Calu3 (cell line): ENCODE measurements around the gene NPAS3. TPM values are rescaled to one million over a fixed set of nuclear protein-coding genes. Genes with fewer than 3 reads are reported as not detected.

Experiments used
- BruUV-seq: library from RNA; stranded (reverse); fragments of 400-500 nt; replicated peaks from 2 replicates; lab custom pipeline; 2021; lab: Mats Ljungman, UMichigan
- CTCF ChIA-PET: fragments of 300-600 bp; sonication (Branson Sonifier 250); formaldehyde crosslinking; loops from one replicate; lab custom pipeline; 2022; ENCODE audit warnings: antibody characterized with exemption; lab: Charles Lee
- DNase-seq: peaks from one replicate; pipeline ENCODE4 v3.0.0; 2022
- H3K27ac Mint-ChIP-seq: one replicate; pipeline ENCODE4 v1.8.0; 2022; ENCODE audit warnings: mixed read lengths; ENCODE audit not compliant: unreplicated experiment
- H3K27me3 Mint-ChIP-seq: one replicate; pipeline ENCODE4 v1.8.0; 2022; ENCODE audit warnings: mixed read lengths; ENCODE audit not compliant: unreplicated experiment
- H3K36me3 Mint-ChIP-seq: one replicate; pipeline ENCODE4 v1.8.0; 2022; ENCODE audit warnings: mild to moderate bottlenecking, moderate library complexity, mixed read lengths; ENCODE audit not compliant: insufficient read depth, unreplicated experiment
- H3K4me1 Mint-ChIP-seq: one replicate; pipeline ENCODE4 v1.8.0; 2022; ENCODE audit warnings: mild to moderate bottlenecking, low read depth, mixed read lengths; ENCODE audit not compliant: unreplicated experiment
- H3K4me3 Mint-ChIP-seq: one replicate; pipeline ENCODE4 v1.8.0; 2022; ENCODE audit warnings: mild to moderate bottlenecking, low read depth, moderate library complexity, mixed read lengths; ENCODE audit not compliant: unreplicated experiment
- H3K9me3 Mint-ChIP-seq: one replicate; pipeline ENCODE4 v1.8.0; 2022; ENCODE audit warnings: low read depth, mixed read lengths; ENCODE audit not compliant: unreplicated experiment
- CTCF ChIP-seq: fragments of 200-600 bp; IDR thresholded peaks from one replicate; pipeline ENCODE4 v1.8.0; 2022; ENCODE audit warnings: antibody characterized with exemption; ENCODE audit not compliant: unreplicated experiment
- intact Hi-C: fragments of 100-400 bp; cut with micrococcal nuclease; formaldehyde crosslinking; loops from one replicate; pipeline ENCODE4 v1.10.0; 2022; ENCODE audit not compliant: unreplicated experiment
- total RNA-seq: library from RNA; stranded (reverse); gene quantifications from 2 replicates; pipeline ENCODE4 v1.2.3, GENCODE V29; 2022

The NPAS3 gene
- total RNA-seq, 1 experiment from 2014 or later, result not detected

- H3K4me1 Mint-ChIP-seq, result no peaks in the 10 kb centered on the region
- peaks cover 15% of the 10 kb centered on the region for H3K27me3 Mint-ChIP-seq
- intact Hi-C loops, result no loop called here
- no peaks in the 10 kb centered on the region for H3K36me3 Mint-ChIP-seq
- BruUV-seq, result no TSS peak
- no peak overlapping the region for H3K27ac Mint-ChIP-seq
- DNase-seq, result no peak
- CTCF ChIA-PET, result interaction anchor here (0.6 kb wide), 1 partner anchor 695 kb away, joined by 4 read pairs; no protein-coding TSS in a partner anchor
- no peaks in the 10 kb centered on the region for H3K9me3 Mint-ChIP-seq
- H3K4me3 Mint-ChIP-seq, result no peak overlapping the region
- no peak for TF ChIP-seq CTCF
Measured at GRCh38 chr14:33068040-33068439, 129.4 kb downstream of the NPAS3 start.

GRCh38 chr14:33068626-33069025 is 129.9 kb downstream of the NPAS3 start:
- no peaks in the 10 kb centered on the region for H3K4me1 Mint-ChIP-seq
- no TSS peak for BruUV-seq
- TF ChIP-seq CTCF, result no peak
- no peak overlapping the region for H3K27ac Mint-ChIP-seq
- CTCF ChIA-PET, result no interaction called here
- DNase-seq, result no peak
- H3K27me3 Mint-ChIP-seq, result peaks cover 15% of the 10 kb centered on the region
- H3K36me3 Mint-ChIP-seq, result no peaks in the 10 kb centered on the region
- no peak overlapping the region for H3K4me3 Mint-ChIP-seq
- intact Hi-C loops, result no loop called here
- H3K9me3 Mint-ChIP-seq, result no peaks in the 10 kb centered on the region

GRCh38 chr14:33070475-33070874 is 131.8 kb downstream of the NPAS3 start:
- Mint-ChIP-seq H3K9me3 (no peaks in the 10 kb centered on the region), H3K36me3 (no peaks in the 10 kb centered on the region), H3K27ac (no peak overlapping the region), H3K4me1 (no peaks in the 10 kb centered on the region), H3K27me3 (peaks cover 15% of the 10 kb centered on the region), H3K4me3 (no peak overlapping the region)
- no peak for TF ChIP-seq CTCF
- CTCF ChIA-PET, result no interaction called here
- BruUV-seq, result no TSS peak
- intact Hi-C loops, result no loop called here
- DNase-seq, result no peak

GRCh38 chr14:33073023-33073422 is 134.3 kb downstream of the NPAS3 start:
- no peaks in the 10 kb centered on the region for H3K36me3 Mint-ChIP-seq
- intact Hi-C loops, result no loop called here
- BruUV-seq, result no TSS peak
- H3K27ac Mint-ChIP-seq, result no peak overlapping the region
- no peak for DNase-seq
- H3K9me3 Mint-ChIP-seq, result no peaks in the 10 kb centered on the region
- no peak for TF ChIP-seq CTCF
- no peaks in the 10 kb centered on the region for H3K4me1 Mint-ChIP-seq
- peaks cover 4% of the 10 kb centered on the region for H3K27me3 Mint-ChIP-seq
- no peak overlapping the region for H3K4me3 Mint-ChIP-seq
- CTCF ChIA-PET, result interaction anchor here (0.7 kb wide), 1 partner anchor 80 kb away, joined by 3 read pairs; no protein-coding TSS in a partner anchor
